ENCODE data around the gene RANBP3.

RANBP3 gene

GRCh38 chr19:6014551-6015135 lies 36.7 kb upstream of the RANBP3 start:
- DNase-seq (ENCODE audit: extremely low read depth, low read depth) = no peak
- no peak for TF ChIP-seq CTCF (IDR thresholded peaks at IDR 0.05; ENCODE audit: low read depth, low read length, missing control alignments)
- H3K4me3 ChIP-seq (replicated peaks; ENCODE audit: low read depth, low read length) = no peak overlapping the region

GRCh38 chr19:6012426-6013170 lies 34.7 kb upstream of the RANBP3 start:
- no peak overlapping the region for H3K4me3 ChIP-seq (replicated peaks; ENCODE audit: low read depth, low read length)
- no peak for DNase-seq (ENCODE audit: extremely low read depth, low read depth)
- no peak for TF ChIP-seq CTCF (IDR thresholded peaks at IDR 0.05; ENCODE audit: low read depth, low read length, missing control alignments)

- no peak for DNase-seq (ENCODE audit: extremely low read depth, low read depth)
- H3K4me3 ChIP-seq (replicated peaks; ENCODE audit: low read depth, low read length) = no peak overlapping the region
- TF ChIP-seq CTCF (IDR thresholded peaks at IDR 0.05; ENCODE audit: low read depth, low read length, missing control alignments) = no peak
Measured at GRCh38 chr19:6011794-6012193, 33.9 kb upstream of the RANBP3 start.

- TF ChIP-seq CTCF (IDR thresholded peaks at IDR 0.05; ENCODE audit: low read depth, low read length, missing control alignments) = no peak
- no peak overlapping the region for H3K4me3 ChIP-seq (replicated peaks; ENCODE audit: low read depth, low read length)
- no peak for DNase-seq (ENCODE audit: extremely low read depth, low read depth)
Measured at GRCh38 chr19:6011206-6011605, 33.3 kb upstream of the RANBP3 start.

- H3K4me3 ChIP-seq (replicated peaks; ENCODE audit: low read depth, low read length) = no peak overlapping the region
- no peak for TF ChIP-seq CTCF (IDR thresholded peaks at IDR 0.05; ENCODE audit: low read depth, low read length, missing control alignments)
- no peak for DNase-seq (ENCODE audit: extremely low read depth, low read depth)
Measured at GRCh38 chr19:6010107-6010506, 32.2 kb upstream of the RANBP3 start.

GRCh38 chr19:6007866-6008265 lies 29.9 kb upstream of the RANBP3 start:
- TF ChIP-seq CTCF (IDR thresholded peaks at IDR 0.05; ENCODE audit: low read depth, low read length, missing control alignments) = no peak
- no peak overlapping the region for H3K4me3 ChIP-seq (replicated peaks; ENCODE audit: low read depth, low read length)
- no peak for DNase-seq (ENCODE audit: extremely low read depth, low read depth)
